Spleen (tissue), 11 donors: ENCODE results near the gene SYT14. TPM values are rescaled to one million over a fixed set of nuclear protein-coding genes. Genes with fewer than 3 reads are reported as not detected.

Source experiments
- DNase-seq: peaks from one replicate; pipeline ENCODE4 v3.0.0-alpha.2; 2020
- H3K27ac ChIP-seq, 8 donors: fragments of 200-600 bp; sonication (generic) in 7 of 8; 1 replicate in 4 of 8; 2 replicates in 4 of 8; pipeline versions ENCODE4 v1.5.0 to v1.8.0; 2016 to 2021; ENCODE audit warnings: inconsistent platforms in 4 of 8, mild to moderate bottlenecking in 4 of 8, moderate library complexity in 1 of 8
- H3K27me3 ChIP-seq, 7 donors: fragments of 200-600 bp; sonication (generic) in 6 of 7; replicated peaks in 1 of 7; 1 replicate in 4 of 7; 2 replicates in 3 of 7; pipeline versions ENCODE4 v1.5.0 to v1.8.0; 2016 to 2021; ENCODE audit warnings: inconsistent platforms in 3 of 7, mild to moderate bottlenecking in 1 of 7
- H3K36me3 ChIP-seq, 6 donors: fragments of 200-600 bp; sonication (generic) in 5 of 6; 1 replicate in 4 of 6; 2 replicates in 2 of 6; pipeline versions ENCODE4 v1.5.0 to v1.8.0; 2016 to 2021; ENCODE audit warnings: inconsistent platforms in 2 of 6
- H3K4me1 ChIP-seq, 6 donors: fragments of 200-600 bp; sonication (generic) in 5 of 6; 1 replicate in 3 of 6; 2 replicates in 3 of 6; pipeline versions ENCODE4 v1.5.0 to v1.8.0; 2016 to 2021; ENCODE audit warnings: inconsistent platforms in 3 of 6
- H3K4me3 ChIP-seq, 8 donors: fragments of 200-600 bp; sonication (generic) in 7 of 8; 1 replicate in 4 of 8; 2 replicates in 4 of 8; pipeline versions ENCODE4 v1.5.0 to v1.8.0; 2016 to 2021; ENCODE audit warnings: inconsistent platforms in 4 of 8, mild to moderate bottlenecking in 4 of 8, moderate library complexity in 2 of 8
- H3K9me3 ChIP-seq, 8 donors: fragments of 200-600 bp; sonication (generic) in 7 of 8; 1 replicate in 4 of 8; 2 replicates in 4 of 8; pipeline versions ENCODE4 v1.5.0 to v1.8.0; 2016 to 2021; ENCODE audit warnings: inconsistent platforms in 4 of 8
- POLR2A ChIP-seq, 3 donors: fragments of 450-650 bp; IDR thresholded peaks; one replicate each; pipeline ENCODE4 v1.5.1; 2017; ENCODE audit warnings: antibody characterized with exemption in 3 of 3, mild to moderate bottlenecking in 1 of 3
- POLR2AphosphoS5 ChIP-seq, 3 donors: sonication (generic); formaldehyde crosslinking; IDR thresholded peaks; one replicate each; pipeline ENCODE4 v1.5.1; 2017; ENCODE audit warnings: antibody characterized with exemption in 3 of 3
- WGBS, 5 donors: extraction: QIAGEN DNeasy Blood & Tissue Kit in 3 of 5; methylation state at CpG; one replicate each; pipeline versions ENCODE4 v1.1.5 to v1.1.7; 2013 to 2018; 5-methylcytosine and 5-hydroxymethylcytosine counted together
- intact Hi-C: fragments of 100-400 bp; cut with DNase I; formaldehyde crosslinking; loops from one replicate; pipeline ENCODE4 v1.15.0; 2023; ENCODE audit warnings: low total_unique reads
- polyA plus RNA-seq, 3 donors: library from polyadenylated mRNA; stranded (reverse); fragments of 200-250 nt; gene quantifications; one replicate each; pipeline ENCODE4 v1.2.1, GENCODE V29; 2013
- total RNA-seq, 7 donors: library from RNA; depleted of rRNA in 3 of 7; stranded (reverse); fragments of >200 nt in 3 of 7; fragmentation: NEBNext Ultra II Directional in 4 of 7; extraction: Animal tissue kit (Norgen Biotek cat#: 25700) in 4 of 7; gene quantifications; one replicate each; pipeline versions ENCODE4 v1.1.0 to v1.2.1, GENCODE V29; 2016 to 2021
- TF ChIP-seq, protein P1 (sequence below), 11 experiments: fragments of 200-600 bp in 7 of 11; fragments of 450-650 bp in 4 of 11; sonication (generic) in 4 of 11; IDR thresholded peaks in 8 of 11; conservative IDR thresholded peaks in 3 of 11; 1 replicate in 7 of 11; 2 replicates in 4 of 11; pipeline versions ENCODE4 v1.4.0 to v1.8.0; 2016 to 2021; ENCODE audit warnings: antibody characterized with exemption in 11 of 11, inconsistent platforms in 4 of 11, mild to moderate bottlenecking in 1 of 11
- donor health status: healthy with polysubstance abuse.
- donor health status: DM: no; HTN: no; CAD: no; lungs with moderate emphysema.
- donor health status: DM: no; HTN: no; CAD: no.
- donor health status: Bipolar disorder and iron deficiency.
- donor health status: healthy.
- donor health status: DM: no; HTN: no; CAD: no.
- donor health status: DM: yes; HTN: yes; CAD: no.

Gene SYT14
- total and polyA plus RNA-seq, 10 donors = under 0.01 TPM; not detected in 9

DNA sequence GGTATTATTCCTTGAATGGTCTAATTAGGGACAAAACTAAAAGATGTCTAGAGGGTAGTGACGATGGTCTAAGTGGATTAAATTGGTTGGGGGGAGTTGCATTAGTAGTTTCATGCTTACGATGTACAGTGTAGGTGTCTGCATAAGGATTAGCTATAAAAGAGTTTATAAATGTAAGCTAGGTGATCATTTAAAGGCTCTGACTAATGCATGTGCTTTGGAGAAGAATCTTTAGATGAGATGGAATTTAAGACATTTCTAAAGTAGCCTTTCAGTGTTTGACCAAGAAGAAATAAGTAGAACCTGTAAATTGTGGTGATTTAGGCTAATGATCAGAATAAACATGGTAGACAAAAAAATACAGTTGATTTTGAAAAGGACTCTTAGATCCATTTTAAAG, 7.4 kb downstream of the SYT14 start:
- Histone ChIP-seq H3K27me3 (peaks cover 0 to 32% (median 6%) of the 10 kb centered on the region in 7 donors), H3K9me3 (no peaks in the 10 kb centered on the region), H3K4me1 (no peaks in the 10 kb centered on the region), H3K27ac (no peak overlapping the region), H3K4me3 (no peak overlapping the region), H3K36me3 (no peaks in the 10 kb centered on the region)
- WGBS, 5 donors = 55 to 83% (median 80%) methylated on average over 2 of the region's 2 CpGs
- intact Hi-C loops = no loop called here
- TF ChIP-seq POLR2AphosphoS5 (IDR thresholded peaks at IDR 0.05) = no peak
- TF ChIP-seq, protein P1, sequence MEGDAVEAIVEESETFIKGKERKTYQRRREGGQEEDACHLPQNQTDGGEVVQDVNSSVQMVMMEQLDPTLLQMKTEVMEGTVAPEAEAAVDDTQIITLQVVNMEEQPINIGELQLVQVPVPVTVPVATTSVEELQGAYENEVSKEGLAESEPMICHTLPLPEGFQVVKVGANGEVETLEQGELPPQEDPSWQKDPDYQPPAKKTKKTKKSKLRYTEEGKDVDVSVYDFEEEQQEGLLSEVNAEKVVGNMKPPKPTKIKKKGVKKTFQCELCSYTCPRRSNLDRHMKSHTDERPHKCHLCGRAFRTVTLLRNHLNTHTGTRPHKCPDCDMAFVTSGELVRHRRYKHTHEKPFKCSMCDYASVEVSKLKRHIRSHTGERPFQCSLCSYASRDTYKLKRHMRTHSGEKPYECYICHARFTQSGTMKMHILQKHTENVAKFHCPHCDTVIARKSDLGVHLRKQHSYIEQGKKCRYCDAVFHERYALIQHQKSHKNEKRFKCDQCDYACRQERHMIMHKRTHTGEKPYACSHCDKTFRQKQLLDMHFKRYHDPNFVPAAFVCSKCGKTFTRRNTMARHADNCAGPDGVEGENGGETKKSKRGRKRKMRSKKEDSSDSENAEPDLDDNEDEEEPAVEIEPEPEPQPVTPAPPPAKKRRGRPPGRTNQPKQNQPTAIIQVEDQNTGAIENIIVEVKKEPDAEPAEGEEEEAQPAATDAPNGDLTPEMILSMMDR (IDR thresholded peaks at IDR 0.05 in 8 of 11, conservative IDR thresholded peaks at IDR 0.05 in 3 of 11) = no peak
- TF ChIP-seq POLR2A (IDR thresholded peaks at IDR 0.05) = no peak
- no peak for DNase-seq

DNA sequence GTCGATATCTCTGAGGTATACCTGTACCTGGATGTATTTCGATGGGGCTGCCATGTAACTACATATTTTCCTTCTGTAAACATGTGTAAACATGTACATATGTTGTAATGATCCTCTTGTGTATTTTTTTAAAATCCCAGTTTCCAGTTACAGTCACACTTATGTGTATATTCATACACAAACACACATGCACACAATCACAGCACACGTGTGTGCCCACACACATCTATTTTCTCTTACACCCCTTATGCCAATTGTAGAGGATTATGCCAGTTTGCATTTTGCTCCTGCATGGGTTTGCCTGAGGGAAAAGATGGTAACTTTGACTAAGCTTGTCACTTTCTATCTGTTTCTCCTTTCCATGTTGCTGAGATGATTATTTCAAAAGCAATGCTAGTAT, 10.1 kb downstream of the SYT14 start:
- H3K9me3 ChIP-seq = no peaks in the 10 kb centered on the region
- no peak for TF ChIP-seq POLR2A (IDR thresholded peaks at IDR 0.05)
- TF ChIP-seq, protein P1 (IDR thresholded peaks at IDR 0.05 in 8 of 11, conservative IDR thresholded peaks at IDR 0.05 in 3 of 11) = no peak
- no peak for TF ChIP-seq POLR2AphosphoS5 (IDR thresholded peaks at IDR 0.05)
- intact Hi-C loops = no loop called here

DNA sequence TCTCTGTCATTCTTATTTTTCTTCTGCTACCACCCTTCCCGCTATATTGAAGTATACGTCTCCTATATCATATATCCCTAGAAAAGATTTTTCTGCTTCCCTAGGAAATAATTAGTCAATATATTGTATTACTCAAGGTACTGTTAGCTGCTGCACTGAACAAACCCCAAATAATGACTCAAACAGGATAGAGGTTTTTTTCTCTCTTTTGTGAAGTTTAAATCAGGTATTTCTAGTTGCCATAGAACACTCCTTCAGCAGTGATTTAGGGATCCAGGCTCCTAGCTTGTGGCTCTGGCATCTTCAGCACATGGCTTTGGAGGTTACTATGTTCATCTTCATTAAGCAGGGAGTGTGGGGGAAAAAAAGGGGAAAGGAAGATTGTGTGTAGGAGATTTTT, 18.1 kb downstream of the SYT14 start:
- no peak for DNase-seq
- H3K4me3 ChIP-seq = no peak overlapping the region
- TF ChIP-seq POLR2AphosphoS5 (IDR thresholded peaks at IDR 0.05) = no peak
- TF ChIP-seq, protein P1 (IDR thresholded peaks at IDR 0.05 in 8 of 11, conservative IDR thresholded peaks at IDR 0.05 in 3 of 11) = no peak
- no peak for TF ChIP-seq POLR2A (IDR thresholded peaks at IDR 0.05)
- H3K27ac ChIP-seq = no peak overlapping the region
- 90 to 97% (median 93%) methylated on average over 2 of the region's 2 CpGs for WGBS, 5 donors
- intact Hi-C loops = no loop called here
- no peaks in the 10 kb centered on the region for H3K4me1 ChIP-seq
- H3K27me3 ChIP-seq = peaks cover 0 to 4% (median 0%) of the 10 kb centered on the region in 7 donors
- no peaks in the 10 kb centered on the region for H3K9me3 ChIP-seq
- H3K36me3 ChIP-seq = no peaks in the 10 kb centered on the region

More for the DNA sequence above, 10.1 kb downstream of the SYT14 start:
- Histone ChIP-seq H3K36me3 (no peaks in the 10 kb centered on the region), H3K27me3 (peaks cover 0 to 7% (median 0%) of the 10 kb centered on the region in 7 donors), H3K27ac (no peak overlapping the region), H3K4me3 (no peak overlapping the region), H3K4me1 (no peaks in the 10 kb centered on the region)
- no peak for DNase-seq
- 77 to 90% (median 81%) methylated on average over 3 of the region's 3 CpGs for WGBS, 5 donors

DNA sequence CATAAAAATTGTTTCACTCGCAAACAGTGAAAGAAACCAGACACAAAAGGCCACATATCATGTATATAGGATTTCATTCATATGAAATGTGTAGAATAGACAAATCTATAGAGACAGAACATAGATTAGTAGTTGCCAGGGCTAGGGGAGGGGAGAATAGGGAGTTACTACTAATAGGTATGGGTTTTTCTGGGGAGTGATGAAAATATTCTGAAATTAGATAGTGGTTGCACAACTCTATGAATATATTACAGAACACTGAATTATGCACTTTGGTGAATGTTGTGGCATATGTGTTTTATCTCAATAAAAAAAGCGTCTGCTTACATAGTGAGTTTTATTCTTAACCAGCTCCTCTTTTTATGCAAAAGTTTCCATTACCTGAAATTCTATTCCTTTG, 21.6 kb downstream of the SYT14 start:
- Histone ChIP-seq H3K4me3 (no peak overlapping the region), H3K9me3 (no peaks in the 10 kb centered on the region), H3K36me3 (no peaks in the 10 kb centered on the region), H3K27me3 (peaks cover 0 to 4% (median 0%) of the 10 kb centered on the region in 7 donors), H3K4me1 (no peaks in the 10 kb centered on the region), H3K27ac (no peak overlapping the region)
- intact Hi-C loops = no loop called here
- TF ChIP-seq, protein P1 (IDR thresholded peaks at IDR 0.05 in 8 of 11, conservative IDR thresholded peaks at IDR 0.05 in 3 of 11) = no peak
- TF ChIP-seq POLR2A (IDR thresholded peaks at IDR 0.05) (no peak), POLR2AphosphoS5 (IDR thresholded peaks at IDR 0.05) (no peak)
- 83 to 92% (median 84%) methylated on average over 2 of the region's 2 CpGs for WGBS, 5 donors
- no peak for DNase-seq
